ENCODE data around the gene BANF2.

Gene BANF2

GRCh38 chr20:17747431-17747846 lies 47.7 kb downstream of the BANF2 start (continued):
- TF ChIP-seq ZFP3 (CRISPR knock-in tag; IDR thresholded peaks at IDR 0.05), result no peak

GRCh38 chr20:17748279-17748678 lies 48.5 kb downstream of the BANF2 start:
- ATAC-seq, result no peak
- no peak for TF ChIP-seq TOX (CRISPR knock-in tag; IDR thresholded peaks at IDR 0.05; ENCODE audit: borderline replicate concordance)
- no peak for TF ChIP-seq ESRRG (CRISPR knock-in tag; IDR thresholded peaks at IDR 0.05)
- TF ChIP-seq ZFP3 (CRISPR knock-in tag; IDR thresholded peaks at IDR 0.05), result no peak
- TF ChIP-seq ZNF70 (CRISPR knock-in tag; IDR thresholded peaks at IDR 0.05), result no peak
- no peak for TF ChIP-seq ARNTL (CRISPR knock-in tag; IDR thresholded peaks at IDR 0.05; ENCODE audit: borderline replicate concordance, low read depth)
- TF ChIP-seq CSRNP3 (CRISPR knock-in tag; IDR thresholded peaks at IDR 0.05), result no peak
- no peak for TF ChIP-seq ZC3H10 (CRISPR knock-in tag; IDR thresholded peaks at IDR 0.05)
- TF ChIP-seq TCF4 (CRISPR knock-in tag; IDR thresholded peaks at IDR 0.05; ENCODE audit: borderline replicate concordance), result no peak
- no peak for TF ChIP-seq ZNF565 (CRISPR knock-in tag; conservative IDR thresholded peaks at IDR 0.05; ENCODE audit: low read depth)
- no peak for TF ChIP-seq TSHZ2 (CRISPR knock-in tag; IDR thresholded peaks at IDR 0.05)

- no peak for ATAC-seq
- TF ChIP-seq POU6F1 (CRISPR knock-in tag; IDR thresholded peaks at IDR 0.05; ENCODE audit: borderline replicate concordance, low read depth), result no peak
- no peak for TF ChIP-seq CREB5 (CRISPR knock-in tag; IDR thresholded peaks at IDR 0.05; ENCODE audit: low read depth)
- no peak for TF ChIP-seq ZNF8 (CRISPR knock-in tag; IDR thresholded peaks at IDR 0.05)
- no peak for TF ChIP-seq TCF4 (CRISPR knock-in tag; IDR thresholded peaks at IDR 0.05; ENCODE audit: borderline replicate concordance)
- TF ChIP-seq ZC3H10 (CRISPR knock-in tag; IDR thresholded peaks at IDR 0.05), result no peak
- TF ChIP-seq TSHZ2 (CRISPR knock-in tag; IDR thresholded peaks at IDR 0.05), result no peak
- TF ChIP-seq ZNF565 (CRISPR knock-in tag; conservative IDR thresholded peaks at IDR 0.05; ENCODE audit: low read depth), result no peak
- TF ChIP-seq ESRRG (CRISPR knock-in tag; IDR thresholded peaks at IDR 0.05), result no peak
- TF ChIP-seq ZNF70 (CRISPR knock-in tag; IDR thresholded peaks at IDR 0.05), result no peak
- no peak for TF ChIP-seq RARB (CRISPR knock-in tag; IDR thresholded peaks at IDR 0.05)
- TF ChIP-seq SNAI2 (CRISPR knock-in tag; IDR thresholded peaks at IDR 0.05), result no peak
- TF ChIP-seq BACH2 (CRISPR knock-in tag; IDR thresholded peaks at IDR 0.05; ENCODE audit: borderline replicate concordance), result no peak
- TF ChIP-seq GLIS3 (CRISPR knock-in tag; IDR thresholded peaks at IDR 0.05), result no peak
- no peak for TF ChIP-seq ISL1 (CRISPR knock-in tag; IDR thresholded peaks at IDR 0.05)
- no peak for TF ChIP-seq OSR1 (CRISPR knock-in tag; IDR thresholded peaks at IDR 0.05)
These were observed 49.8 kb downstream of the BANF2 start for GRCh38 chr20:17749626-17749977.
